ENCODE data around the gene BLOC1S1. TPM values are rescaled to one million over a fixed set of nuclear protein-coding genes. Genes with fewer than 3 reads are reported as not detected.
"Not testable (repeated sequence)": the region's sequence is repeated elsewhere in the genome, so short reads cannot be mapped to it uniquely, and the experiment has no call there.

BLOC1S1 gene
- total RNA-seq, 2 experiments from 2014 or later: 139 to 152 TPM

DNA sequence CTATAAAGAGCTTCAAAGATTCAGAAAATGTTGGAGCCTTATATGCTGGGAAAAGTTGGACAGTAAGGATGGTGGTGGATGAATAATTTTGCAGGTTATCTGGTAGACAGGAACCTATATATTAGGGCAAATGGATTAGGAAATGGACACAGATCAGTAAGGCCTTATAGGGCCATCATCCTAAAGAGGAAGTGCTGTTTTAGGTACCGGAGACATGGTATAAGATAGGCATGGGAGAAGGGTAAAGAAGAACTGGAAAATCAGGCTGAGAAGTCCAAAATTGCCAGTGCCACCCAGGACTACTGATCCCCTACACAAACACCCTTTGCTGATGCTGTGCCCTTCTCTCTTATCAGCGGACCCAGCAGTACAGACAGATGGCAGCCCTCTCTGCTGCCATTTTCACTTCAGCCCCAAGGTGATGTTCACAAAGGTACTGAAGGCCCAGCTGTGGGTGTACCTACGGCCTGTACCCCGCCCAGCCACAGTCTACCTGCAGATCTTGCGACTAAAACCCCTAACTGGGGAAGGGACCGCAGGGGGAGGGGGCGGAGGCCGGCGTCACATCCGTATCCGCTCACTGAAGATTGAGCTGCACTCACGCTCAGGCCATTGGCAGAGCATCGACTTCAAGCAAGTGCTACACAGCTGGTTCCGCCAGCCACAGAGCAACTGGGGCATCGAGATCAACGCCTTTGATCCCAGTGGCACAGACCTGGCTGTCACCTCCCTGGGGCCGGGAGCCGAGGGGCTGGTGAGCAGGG is 32.6 kb downstream of the BLOC1S1 start:
- Histone ChIP-seq H3K4me3 (ENCODE audit: low read depth, low read length, poor library complexity, severe bottlenecking) (no peak overlapping the region), H4K20me1 (ENCODE audit: insufficient read depth, low read length) (peaks cover 17% of the 10 kb centered on the region; the same call in 1 of the 2 replicates), H3K9me3 (ENCODE audit: low read length) (no peaks in the 10 kb centered on the region), H3K36me3 (ENCODE audit: insufficient read depth, low read length) (peaks cover 61% of the 10 kb centered on the region), H3K4me1 (ENCODE audit: insufficient read depth, low read length, poor library complexity, severe bottlenecking) (peaks cover 30% of the 10 kb centered on the region), H3K27ac (ENCODE audit: low read depth, low read length, poor library complexity, severe bottlenecking) (no peak overlapping the region), H2AFZ (ENCODE audit: low read length) (no peak overlapping the region), H3K4me2 (ENCODE audit: low read length) (no peak overlapping the region), H3K79me2 (ENCODE audit: insufficient read depth, low read depth, low read length) (peaks cover 18% of the 10 kb centered on the region; the same call in 1 of the 2 replicates), H3K9me2 (ENCODE audit: insufficient read depth, low read length) (no peaks in the 10 kb centered on the region)
- no TSS peak for BruUV-seq (replicated peaks)
- intact Hi-C loops (cut with micrococcal nuclease; ENCODE audit: unreplicated experiment): no loop called here
- DNase-seq (ENCODE audit: low spot score): no peak
- CTCF ChIA-PET (ENCODE audit: unreplicated experiment): no interaction called here
- TF ChIP-seq CTCF (conservative IDR thresholded peaks at IDR 0.05; ENCODE audit: low read length): no peak
- TF ChIP-seq EZH2phosphoT487 (IDR thresholded peaks at IDR 0.05; ENCODE audit: borderline replicate concordance, low read depth, low read length): no peak
- POLR2A ChIA-PET: interaction anchor here (0.8 to 1.5 kb wide), 5 partner anchors 24 to 78 kb away, joined by 3 to 5 read pairs (median 4); no protein-coding TSS in a partner anchor

- intact Hi-C loops (cut with micrococcal nuclease; ENCODE audit: unreplicated experiment): loop anchor here (5.0 kb wide), 1 partner anchor 37 kb away; no protein-coding TSS in a partner anchor
- Histone ChIP-seq H3K4me3 (ENCODE audit: low read depth, low read length, poor library complexity, severe bottlenecking) (no peak overlapping the region), H3K4me2 (ENCODE audit: low read length) (no peak overlapping the region), H3K9me2 (ENCODE audit: insufficient read depth, low read length) (no peaks in the 10 kb centered on the region), H3K79me2 (ENCODE audit: insufficient read depth, low read depth, low read length) (no peaks in the 10 kb centered on the region), H2AFZ (ENCODE audit: low read length) (no peak overlapping the region), H3K36me3 (ENCODE audit: insufficient read depth, low read length) (peaks cover 100% of the 10 kb centered on the region), H3K27ac (ENCODE audit: low read depth, low read length, poor library complexity, severe bottlenecking) (no peak overlapping the region), H4K20me1 (ENCODE audit: insufficient read depth, low read length) (no peaks in the 10 kb centered on the region), H3K9me3 (ENCODE audit: low read length) (no peaks in the 10 kb centered on the region), H3K4me1 (ENCODE audit: insufficient read depth, low read length, poor library complexity, severe bottlenecking) (no peaks in the 10 kb centered on the region)
- ChIA-PET CTCF (ENCODE audit: unreplicated experiment) (interaction anchor here (2.1 kb wide), 1 partner anchor 11 kb away, joined by 9 read pairs; no protein-coding TSS in a partner anchor), POLR2A (interaction anchor here (0.6 to 1.7 kb wide), 3 partner anchors 11 to 314 kb away, joined by 3 to 6 read pairs (median 4); no protein-coding TSS in a partner anchor)
- no TSS peak for BruUV-seq (replicated peaks)
- TF ChIP-seq EZH2phosphoT487 (IDR thresholded peaks at IDR 0.05; ENCODE audit: borderline replicate concordance, low read depth, low read length) (no peak), CTCF (conservative IDR thresholded peaks at IDR 0.05; ENCODE audit: low read length) (no peak)
- DNase-seq (ENCODE audit: low spot score): no peak
Observed at GRCh38 chr12:55755246-55755645, 39.4 kb downstream of the BLOC1S1 start.

DNA sequence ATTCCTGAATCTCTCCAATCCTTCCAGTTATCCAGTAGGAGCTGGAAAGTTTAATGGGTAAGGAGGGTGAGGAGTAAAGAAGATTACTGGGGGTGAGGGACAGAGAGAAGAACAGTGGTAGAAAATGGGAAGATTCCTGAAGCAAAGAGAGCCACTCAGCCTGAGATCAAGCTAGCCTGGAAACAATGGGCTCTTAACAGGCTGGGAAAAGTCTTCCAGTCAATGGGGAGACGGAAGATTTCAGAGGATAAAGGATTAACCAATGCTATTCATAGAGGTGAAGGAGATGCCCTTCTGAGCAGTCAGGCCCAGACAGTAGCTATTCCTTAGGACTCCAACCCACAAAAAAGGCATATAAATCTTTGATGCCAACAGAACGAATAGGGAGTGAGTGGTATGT is 41.9 kb downstream of the BLOC1S1 start:
- Histone ChIP-seq H3K4me3 (ENCODE audit: low read depth, low read length, poor library complexity, severe bottlenecking) (no peak overlapping the region), H3K27ac (ENCODE audit: low read depth, low read length, poor library complexity, severe bottlenecking) (no peak overlapping the region), H3K4me2 (ENCODE audit: low read length) (no peak overlapping the region), H3K79me2 (ENCODE audit: insufficient read depth, low read depth, low read length) (no peaks in the 10 kb centered on the region), H4K20me1 (ENCODE audit: insufficient read depth, low read length) (no peaks in the 10 kb centered on the region), H3K9me2 (ENCODE audit: insufficient read depth, low read length) (no peaks in the 10 kb centered on the region), H3K4me1 (ENCODE audit: insufficient read depth, low read length, poor library complexity, severe bottlenecking) (no peaks in the 10 kb centered on the region), H2AFZ (ENCODE audit: low read length) (no peak overlapping the region), H3K36me3 (ENCODE audit: insufficient read depth, low read length) (peaks cover 96% of the 10 kb centered on the region), H3K9me3 (ENCODE audit: low read length) (no peaks in the 10 kb centered on the region)
- no TSS peak for BruUV-seq (replicated peaks)
- ChIA-PET CTCF (ENCODE audit: unreplicated experiment) (no interaction called here), POLR2A (interaction anchor here (0.6 to 1.9 kb wide), 6 partner anchors 13 to 244 kb away, joined by 3 to 5 read pairs (median 4); no protein-coding TSS in a partner anchor)
- intact Hi-C loops (cut with micrococcal nuclease; ENCODE audit: unreplicated experiment): loop anchor here (5.0 kb wide), 1 partner anchor 35 kb away; no protein-coding TSS in a partner anchor
- TF ChIP-seq EZH2phosphoT487 (IDR thresholded peaks at IDR 0.05; ENCODE audit: borderline replicate concordance, low read depth, low read length) (no peak), CTCF (conservative IDR thresholded peaks at IDR 0.05; ENCODE audit: low read length) (no peak)
- no peak for DNase-seq (ENCODE audit: low spot score)

DNA sequence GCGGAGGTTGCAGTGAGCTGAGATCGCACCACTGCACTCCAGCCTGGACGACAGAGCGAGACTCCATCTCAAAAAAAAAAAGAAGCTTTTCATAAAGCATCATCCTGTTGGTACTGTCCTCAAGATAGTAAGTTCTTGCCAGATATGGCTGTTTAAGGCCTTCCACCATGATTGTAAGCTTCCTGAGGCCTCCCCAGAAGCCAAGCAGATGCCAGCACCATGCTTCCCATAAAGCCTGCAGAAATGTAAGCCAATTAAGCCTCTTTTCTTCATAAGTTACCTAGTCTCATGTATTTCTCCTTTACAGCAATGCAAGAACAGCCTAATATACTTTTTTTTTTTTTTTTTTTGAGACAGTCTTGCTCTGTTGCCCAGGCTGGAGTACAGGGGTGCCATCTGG is 42.7 kb downstream of the BLOC1S1 start:
- H3K9me3 ChIP-seq (ENCODE audit: low read length); H3K79me2 ChIP-seq (ENCODE audit: insufficient read depth, low read depth, low read length); H4K20me1 ChIP-seq (ENCODE audit: insufficient read depth, low read length); CTCF ChIA-PET (ENCODE audit: unreplicated experiment); H2AFZ ChIP-seq (ENCODE audit: low read length); H3K4me3 ChIP-seq (ENCODE audit: low read depth, low read length, poor library complexity, severe bottlenecking); H3K4me1 ChIP-seq (ENCODE audit: insufficient read depth, low read length, poor library complexity, severe bottlenecking); DNase-seq (ENCODE audit: low spot score); H3K4me2 ChIP-seq (ENCODE audit: low read length); H3K9me2 ChIP-seq (ENCODE audit: insufficient read depth, low read length); BruUV-seq (replicated peaks); H3K27ac ChIP-seq (ENCODE audit: low read depth, low read length, poor library complexity, severe bottlenecking): not testable (repeated sequence)
- H3K36me3 ChIP-seq (ENCODE audit: insufficient read depth, low read length): peaks cover 96% of the 10 kb centered on the region
- intact Hi-C loops (cut with micrococcal nuclease; ENCODE audit: unreplicated experiment): loop anchor here (5.0 kb wide), 1 partner anchor 34 kb away; no protein-coding TSS in a partner anchor
- POLR2A ChIA-PET: interaction anchor here (1.6 to 1.9 kb wide), 3 partner anchors 14 to 53 kb away, joined by 4 to 5 read pairs (median 4); no protein-coding TSS in a partner anchor

Data from OCI-LY7 (cell line).